H1 (cell line): ENCODE data around the gene GTPBP10. TPM values are rescaled to one million over a fixed set of nuclear protein-coding genes. Genes with fewer than 3 reads are reported as not detected.
A peak's percentile ranks its signal among the peaks of the same experiment; 100 is the strongest.

ENCODE experiments used
- CTCF ChIA-PET: fragments of 300-600 bp; sonication (Branson Sonifier 250); formaldehyde crosslinking; loops from one replicate; lab custom pipeline; 2021; ENCODE audit not compliant: partially characterized antibody; lab: Charles Lee
- POLR2A ChIA-PET: fragments of 300-600 bp; sonication (Branson Sonifier 250); formaldehyde crosslinking; loops from one replicate; lab custom pipeline; 2021; ENCODE audit warnings: inconsistent platforms; ENCODE audit not compliant: partially characterized antibody; lab: Charles Lee
- DNase-seq, 2 experiments: peaks; one replicate each; pipeline versions ENCODE4 v3.0.0 to v3.0.0-alpha.2; 2010 to 2022; ENCODE audit warnings: low spot score in 2 of 2, low read depth in 1 of 2, mixed read lengths in 1 of 2
- FAIRE-seq: peaks from 2 replicates; lab custom pipeline; 2011; peaks lifted over from hg19 to GRCh38; lab: Jason Lieb, UNC
- H2AFZ ChIP-seq: 2 replicates; pipeline ENCODE4 v1.8.1; 2012; ENCODE audit warnings: low read length, inconsistent platforms
- H2AK5ac ChIP-seq: 2 replicates; pipeline ENCODE4 v1.6.1; 2013; ENCODE audit warnings: low read depth, low read length
- H2BK120ac ChIP-seq: replicated peaks from 2 replicates; pipeline ENCODE3; 2013; ENCODE audit warnings: low read depth, low read length, inconsistent platforms
- H2BK12ac ChIP-seq: 2 replicates; pipeline ENCODE4 v1.6.1; 2013; ENCODE audit warnings: low read depth, low read length
- H2BK15ac ChIP-seq: 2 replicates; pipeline ENCODE4 v1.6.1; 2013; ENCODE audit warnings: low read length
- H2BK20ac ChIP-seq: 2 replicates; pipeline ENCODE4 v1.6.1; 2013; ENCODE audit warnings: low read length
- H2BK5ac ChIP-seq: 2 replicates; pipeline ENCODE4 v1.6.1; 2013; ENCODE audit warnings: low read depth, low read length
- H3K14ac ChIP-seq: 2 replicates; pipeline ENCODE4 v1.6.1; 2013; ENCODE audit warnings: inconsistent platforms; ENCODE audit not compliant: insufficient read length
- H3K18ac ChIP-seq: 2 replicates; pipeline ENCODE4 v1.6.1; 2013; ENCODE audit warnings: low read length; ENCODE audit errors: extremely low read depth
- H3K23ac ChIP-seq: 2 replicates; pipeline ENCODE4 v1.6.1; 2013; ENCODE audit warnings: inconsistent platforms; ENCODE audit not compliant: insufficient read length
- H3K23me2 ChIP-seq: 2 replicates; pipeline ENCODE4 v1.6.1; 2013; ENCODE audit warnings: low read depth, low read length
- H3K27ac ChIP-seq: 2 replicates; pipeline ENCODE4 v1.6.1; 2011; ENCODE audit warnings: low read depth, low read length, inconsistent platforms
- H3K27me3 ChIP-seq, 4 experiments: replicated peaks in 1 of 4; 1 replicate in 1 of 4; 2 replicates in 3 of 4; pipeline versions ENCODE4 v1.6.1 to v1.8.1; 2011 to 2013; ENCODE audit warnings: low read length in 3 of 4, mild to moderate bottlenecking in 3 of 4, inconsistent platforms in 2 of 4, mixed read lengths in 2 of 4, moderate library complexity in 1 of 4; ENCODE audit not compliant: control insufficient read depth in 3 of 4, insufficient read depth in 3 of 4; ENCODE audit errors: extremely low read depth in 1 of 4
- H3K36me3 ChIP-seq, 4 experiments: 2 replicates each; pipeline versions ENCODE4 v1.6.1 to v1.8.1; 2011 to 2013; ENCODE audit warnings: mild to moderate bottlenecking in 4 of 4, low read length in 3 of 4, moderate library complexity in 2 of 4, control low read depth in 1 of 4, inconsistent platforms in 1 of 4; ENCODE audit not compliant: insufficient read depth in 4 of 4, control insufficient read depth in 2 of 4
- H3K4ac ChIP-seq: replicated peaks from 2 replicates; pipeline ENCODE3; 2013; ENCODE audit warnings: low read length, low read depth, mixed read lengths, inconsistent platforms; ENCODE audit not compliant: insufficient read length
- H3K4me1 ChIP-seq, 4 experiments: replicated peaks in 1 of 4; 1 replicate in 1 of 4; 2 replicates in 3 of 4; pipeline versions ENCODE4 v1.6.1 to v1.8.1; 2011 to 2013; ENCODE audit warnings: low read length in 3 of 4, inconsistent platforms in 2 of 4, mixed read lengths in 1 of 4; ENCODE audit not compliant: insufficient read depth in 4 of 4, control insufficient read depth in 3 of 4
- H3K4me2 ChIP-seq, 2 experiments: 2 replicates each; pipeline versions ENCODE4 v1.6.1 to v1.8.1; 2011 to 2013; ENCODE audit warnings: low read depth in 2 of 2, low read length in 2 of 2, control low read depth in 1 of 2, inconsistent platforms in 1 of 2, mild to moderate bottlenecking in 1 of 2; ENCODE audit not compliant: insufficient read depth in 1 of 2
- H3K4me3 ChIP-seq, 4 experiments: fragments of 200-600, 300-600 bp in 1 of 4; sonication (generic), shearing (Covaris generic), sonication (Bioruptor Twin) in 1 of 4; 2 replicates each; pipeline versions ENCODE4 v1.5.1 to v1.8.1; 2011 to 2016; ENCODE audit warnings: low read length in 4 of 4, low read depth in 3 of 4, control low read depth in 2 of 4, inconsistent platforms in 2 of 4, mild to moderate bottlenecking in 2 of 4, mixed read lengths in 1 of 4, moderate library complexity in 1 of 4; ENCODE audit not compliant: insufficient read depth in 2 of 4; ENCODE audit errors: extremely low read depth in 1 of 4
- H3K56ac ChIP-seq: replicated peaks from 2 replicates; pipeline ENCODE3; 2013; ENCODE audit warnings: low read depth, mild to moderate bottlenecking, mixed read lengths, low read length, inconsistent platforms; ENCODE audit not compliant: insufficient read length
- H3K79me1 ChIP-seq: 2 replicates; pipeline ENCODE4 v1.6.1; 2013; ENCODE audit warnings: low read depth, low read length, control low read depth
- H3K79me2 ChIP-seq, 2 experiments: 2 replicates each; pipeline versions ENCODE4 v1.6.1 to v1.8.1; 2012 to 2013; ENCODE audit warnings: low read length in 2 of 2, mild to moderate bottlenecking in 2 of 2, inconsistent platforms in 1 of 2; ENCODE audit not compliant: insufficient read depth in 2 of 2, control insufficient read depth in 1 of 2
- H3K9ac ChIP-seq, 4 experiments: replicated peaks in 1 of 4; 1 replicate in 1 of 4; 2 replicates in 3 of 4; pipeline versions ENCODE4 v1.6.1 to v1.8.1; 2011 to 2013; ENCODE audit warnings: low read depth in 3 of 4, low read length in 3 of 4, control low read depth in 2 of 4, mild to moderate bottlenecking in 2 of 4, moderate library complexity in 2 of 4, inconsistent platforms in 1 of 4; ENCODE audit errors: extremely low read depth in 1 of 4
- H3K9me3 ChIP-seq, 2 experiments: 2 replicates each; pipeline versions ENCODE4 v1.6.1 to v1.8.1; 2012 to 2013; ENCODE audit warnings: mild to moderate bottlenecking in 2 of 2, moderate library complexity in 2 of 2, control low read depth in 1 of 2, inconsistent platforms in 1 of 2, low read depth in 1 of 2, low read length in 1 of 2, mixed read lengths in 1 of 2; ENCODE audit not compliant: insufficient read depth in 2 of 2
- H4K20me1 ChIP-seq, 2 experiments: replicated peaks in 1 of 2; 2 replicates each; pipeline versions ENCODE3 to v1.8.1; 2011 to 2013; ENCODE audit warnings: inconsistent platforms in 2 of 2, low read length in 2 of 2, mild to moderate bottlenecking in 1 of 2; ENCODE audit not compliant: insufficient read depth in 2 of 2, control insufficient read depth in 1 of 2
- H4K5ac ChIP-seq: 2 replicates; pipeline ENCODE4 v1.6.1; 2013; ENCODE audit warnings: low read length, low read depth, mixed read lengths, inconsistent platforms; ENCODE audit not compliant: insufficient read length
- H4K8ac ChIP-seq: 2 replicates; pipeline ENCODE4 v1.8.0; 2013; ENCODE audit warnings: mild to moderate bottlenecking, moderate library complexity, low read length, inconsistent platforms; ENCODE audit not compliant: insufficient read depth; ENCODE audit errors: extremely low read depth
- H4K91ac ChIP-seq: replicated peaks from 2 replicates; pipeline ENCODE3; 2013; ENCODE audit warnings: low read length, mixed read lengths, inconsistent platforms; ENCODE audit not compliant: insufficient read length
- GABPA ChIP-seq: IDR thresholded peaks from 2 replicates; pipeline ENCODE4 v1.6.1; 2011; ENCODE audit warnings: mild to moderate bottlenecking, low read length, moderate library complexity, borderline replicate concordance; ENCODE audit not compliant: insufficient read depth
- GTF2F1 ChIP-seq: IDR thresholded peaks from 2 replicates; pipeline ENCODE4 v1.6.1; 2012; ENCODE audit warnings: low read depth, low read length, improper control_type of control experiment, borderline replicate concordance
- HDAC2 ChIP-seq, 2 experiments: fragments of 300-600 bp in 1 of 2; sonication (generic) in 1 of 2; IDR thresholded peaks; 2 replicates each; pipeline ENCODE4 v1.6.1; 2011 to 2012; ENCODE audit warnings: low read depth in 2 of 2, low read length in 2 of 2, mild to moderate bottlenecking in 2 of 2, moderate library complexity in 2 of 2, borderline replicate concordance in 1 of 2, inconsistent platforms in 1 of 2
- HDAC6 ChIP-seq: IDR thresholded peaks from one replicate; pipeline ENCODE4 v1.7.1; 2012; ENCODE audit warnings: low read depth, mild to moderate bottlenecking, inconsistent platforms, low read length, moderate library complexity
- KDM1A ChIP-seq: fragments of 200-600, 300-600 bp; sonication (generic); IDR thresholded peaks from 2 replicates; pipeline ENCODE4 v1.7.1; 2016; ENCODE audit warnings: mild to moderate bottlenecking, low read length, borderline replicate concordance
- KDM5A ChIP-seq: fragments of 200-600 bp; IDR thresholded peaks from 2 replicates; pipeline ENCODE4 v1.7.1; 2012; ENCODE audit warnings: mild to moderate bottlenecking, low read length, inconsistent platforms, mixed read lengths
- RAD21 ChIP-seq, 2 experiments: IDR thresholded peaks in 1 of 2; conservative IDR thresholded peaks in 1 of 2; 2 replicates each; pipeline ENCODE4 v1.6.1; 2011; ENCODE audit warnings: low read depth in 2 of 2, low read length in 2 of 2, improper control_type of control experiment in 1 of 2, inconsistent platforms in 1 of 2, mild to moderate bottlenecking in 1 of 2, moderate library complexity in 1 of 2
- SP1 ChIP-seq: IDR thresholded peaks from 2 replicates; pipeline ENCODE4 v1.6.1; 2011; ENCODE audit warnings: low read depth, low read length
- whole genome bisulfite sequencing, 2 experiments: shearing (Covaris generic) in 1 of 2; methylation state at CpG; one replicate each; pipeline versions ENCODE4 v1.1.6 to v1.1.7; 2013 to 2015; ENCODE audit warnings: low lambda C conversion rate in 2 of 2, mixed read lengths in 2 of 2, inconsistent platforms in 1 of 2, low coverage in 1 of 2, missing lambda C conversion rate in 1 of 2; ENCODE audit not compliant: insufficient replicate concordance in 2 of 2, insufficient coverage in 1 of 2, insufficient read length in 1 of 2; ENCODE audit errors: extremely low coverage in 1 of 2, missing lambda C conversion rate in 1 of 2; 5-methylcytosine and 5-hydroxymethylcytosine counted together
- polyA plus RNA-seq, 7 experiments: library from polyadenylated mRNA; depleted of rRNA in 3 of 7; stranded (reverse) in 5 of 7; unstranded in 2 of 7; fragments of >200 nt in 5 of 7; fragments of 200-250 nt in 2 of 7; gene quantifications; 1 replicate in 5 of 7; 2 replicates in 1 of 7; 4 replicates in 1 of 7; pipeline versions ENCODE4 v1.2.1 to v1.2.3, GENCODE V29; 2011 to 2013; ENCODE audit warnings: missing spikeins in 2 of 7, mixed read lengths in 2 of 7
- total RNA-seq: library from RNA; stranded (reverse); fragmentation: NEBNext Ultra II Directional; extraction: Animal tissue kit (Norgen Biotek cat#: 25700); gene quantifications from 2 replicates; pipeline ENCODE4 v1.2.1, GENCODE V29; 2021

Gene GTPBP10
- total and polyA plus RNA-seq, 2 of the 8 experiments (the other 6 are each of a cell fraction or from before 2014, with no cell fraction given) = 4.4 to 21.2 TPM

DNA sequence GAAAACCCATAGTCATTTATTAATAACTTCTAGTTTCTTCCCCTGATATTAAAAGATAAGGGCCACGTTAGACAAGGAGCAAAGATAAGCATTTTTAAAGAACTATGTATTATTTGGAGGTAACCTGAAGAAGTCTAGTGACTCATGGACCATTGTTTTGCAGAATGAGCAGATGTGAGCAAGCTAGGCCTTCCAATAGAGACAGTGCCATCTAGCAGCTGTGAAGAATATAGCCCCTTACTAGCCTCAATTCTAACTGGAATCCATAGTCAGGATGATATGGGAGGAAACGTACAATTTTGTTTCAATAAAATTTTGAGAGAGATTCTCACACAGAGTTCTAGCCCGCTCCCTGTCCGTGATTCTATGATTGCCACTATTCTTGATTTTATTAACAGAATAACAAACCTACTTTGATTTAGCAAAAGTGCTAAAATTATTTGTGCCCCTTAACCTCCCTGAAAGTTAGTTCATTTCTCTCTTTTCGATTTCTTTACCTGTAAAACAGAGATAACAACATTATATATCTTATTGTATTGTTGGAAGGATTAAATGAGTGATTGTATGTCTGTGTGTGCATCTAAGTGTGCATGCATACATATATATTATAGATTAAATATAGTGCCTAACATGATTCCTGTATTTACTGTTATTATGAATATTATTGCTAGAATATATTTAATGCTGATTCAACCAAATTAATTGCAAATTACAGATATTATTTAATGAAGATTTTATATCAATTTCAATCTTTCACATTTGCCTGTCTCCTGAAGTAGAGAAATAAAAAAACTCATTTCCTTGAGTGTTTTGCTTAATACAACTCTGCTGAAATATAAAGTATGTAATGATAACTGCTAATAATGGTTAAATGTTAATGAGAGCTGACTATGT is 48.1 kb upstream of the GTPBP10 start:
- ChIA-PET POLR2A (no interaction called here), CTCF (interaction anchor here (0.6 to 2.5 kb wide), 16 partner anchors 8 to 444 kb away, joined by 3 to 12 read pairs (median 3); partner anchors contain the start of gene CFAP69)
- Histone ChIP-seq H3K23me2 (no peaks in the 10 kb centered on the region), H3K4me3 (no peak overlapping the region), H2BK12ac (no peak overlapping the region), H3K18ac (no peak overlapping the region), H4K8ac (no peak overlapping the region), H2AK5ac (no peak overlapping the region), H4K91ac (no peak overlapping the region), H2AFZ (no peak overlapping the region), H3K79me2 (no peaks in the 10 kb centered on the region), H3K27me3 (no peaks in the 10 kb centered on the region), H3K4me1 (no peaks in the 10 kb centered on the region), H3K4me2 (no peak overlapping the region), H3K27ac (no peak overlapping the region), H4K5ac (no peak overlapping the region), H3K9ac (no peak overlapping the region), H2BK5ac (no peak overlapping the region), H2BK20ac (no peak overlapping the region), H3K79me1 (no peaks in the 10 kb centered on the region), H3K9me3 (peaks cover 0 to 4% of the 10 kb centered on the region in 2 experiments; a peak in 2 of 4 replicates), H3K14ac (no peak overlapping the region), H2BK120ac (no peak overlapping the region), H3K4ac (no peak overlapping the region), H3K56ac (no peak overlapping the region), H4K20me1 (no peaks in the 10 kb centered on the region), H2BK15ac (no peak overlapping the region), H3K36me3 (peaks cover 0 to 6% (median 3%) of the 10 kb centered on the region in 4 experiments; a peak in 3 of 8 replicates), H3K23ac (no peak overlapping the region)
- FAIRE-seq (peak; percentile 65), DNase-seq (no peak)
- 65% methylated on average over 5 of the region's 5 CpGs; no CpG with 5 or more reads in 1 of the 2 experiments for WGBS, 2 experiments
- TF ChIP-seq SP1 = no peak
- TF ChIP-seq KDM5A = no peak
- TF ChIP-seq KDM1A = no peak
- no peak for TF ChIP-seq GABPA
- no peak for TF ChIP-seq HDAC6
- no peak for TF ChIP-seq HDAC2 (IDR thresholded peaks at IDR 0.05; ENCODE audit: borderline replicate concordance in 1 of 2, low read depth in 2 of 2, low read length in 2 of 2)
- TF ChIP-seq GTF2F1 = no peak
- TF ChIP-seq RAD21 (IDR thresholded peaks at IDR 0.05 in 1 of 2, conservative IDR thresholded peaks at IDR 0.05 in 1 of 2; ENCODE audit: low read depth in 2 of 2, low read length in 2 of 2) = peak; percentile 65 to 75
